COR-L47 (cell line): ENCODE results near the gene FRAS1.
"Not testable (repeated sequence)": the region's sequence is repeated elsewhere in the genome, so short reads cannot be mapped to it uniquely, and the experiment has no call there.

Experiments
- DNase-seq: peaks from one replicate; lab custom pipeline; 2025; lab: John Stamatoyannopoulos, UW

The FRAS1 gene

GRCh38 chr4:78058591-78059523 is 1.7 kb downstream of the FRAS1 start:
- DNase-seq, result peak; percentile 32

- peak; percentile 73 for DNase-seq
Observed at GRCh38 chr4:78059524-78059889, 2.4 kb downstream of the FRAS1 start.

- no peak for DNase-seq
Observed at GRCh38 chr4:78059938-78060337, 2.8 kb downstream of the FRAS1 start.

GRCh38 chr4:78061939-78062570 is 4.9 kb downstream of the FRAS1 start:
- no peak for DNase-seq

- no peak for DNase-seq
Observed at GRCh38 chr4:78065508-78066192, 8.5 kb downstream of the FRAS1 start.

- no peak for DNase-seq
Observed at GRCh38 chr4:78068481-78068880, 11.4 kb downstream of the FRAS1 start.

GRCh38 chr4:78069319-78069718 is 12.2 kb downstream of the FRAS1 start:
- no peak for DNase-seq

- DNase-seq, result no peak
Observed at GRCh38 chr4:78069859-78070258, 12.7 kb downstream of the FRAS1 start.

- DNase-seq, result no peak
Observed at GRCh38 chr4:78070731-78071282, 13.7 kb downstream of the FRAS1 start.

GRCh38 chr4:78074759-78075158 is 17.6 kb downstream of the FRAS1 start:
- DNase-seq, result no peak

GRCh38 chr4:78075986-78076385 is 18.9 kb downstream of the FRAS1 start:
- DNase-seq, result no peak

- no peak for DNase-seq
Observed at GRCh38 chr4:78078101-78078500, 21.0 kb downstream of the FRAS1 start.

- DNase-seq, result no peak
Observed at GRCh38 chr4:78079726-78080430, 22.8 kb downstream of the FRAS1 start.

GRCh38 chr4:78081541-78081940 is 24.4 kb downstream of the FRAS1 start:
- DNase-seq, result no peak

GRCh38 chr4:78083035-78083434 is 25.9 kb downstream of the FRAS1 start:
- no peak for DNase-seq

- DNase-seq, result no peak
Observed at GRCh38 chr4:78091534-78091933, 34.4 kb downstream of the FRAS1 start.

GRCh38 chr4:78092350-78092749 is 35.2 kb downstream of the FRAS1 start:
- DNase-seq, result not testable (repeated sequence)

- DNase-seq, result no peak
Observed at GRCh38 chr4:78092850-78093249, 35.7 kb downstream of the FRAS1 start.

GRCh38 chr4:78095081-78095480 is 38.0 kb downstream of the FRAS1 start:
- DNase-seq, result no peak

- no peak for DNase-seq
Observed at GRCh38 chr4:78099058-78099457, 41.9 kb downstream of the FRAS1 start.

- no peak for DNase-seq
Observed at GRCh38 chr4:78100060-78100459, 42.9 kb downstream of the FRAS1 start.

GRCh38 chr4:78119698-78120097 is 62.6 kb downstream of the FRAS1 start:
- DNase-seq, result no peak
